DND-41 (cell line): ENCODE data around the gene COA7.

Experiments used
- ATAC-seq: fragments of 200-7000 bp; cut with Tn5 transposase; 3 replicates; pipeline ENCODE4 v1.9.1; 2021; ENCODE audit warnings: low read depth; ENCODE audit not compliant: insufficient read depth
- DNase-seq: peaks from one replicate; pipeline ENCODE4 v3.0.0-alpha.2; 2020
- H2AFZ ChIP-seq: 2 replicates; pipeline ENCODE4 v1.6.0; 2012; ENCODE audit warnings: low read depth, low read length
- H3K27ac ChIP-seq: 2 replicates; pipeline ENCODE4 v1.5.1; 2012; ENCODE audit warnings: low read length, inconsistent platforms
- H3K27me3 ChIP-seq: fragments of 200-600 bp; sonication (generic); 2 replicates; pipeline ENCODE4 v1.6.0; 2012; ENCODE audit warnings: low read length, mild to moderate bottlenecking, inconsistent platforms; ENCODE audit not compliant: insufficient read depth, poor library complexity
- H3K36me3 ChIP-seq: 2 replicates; pipeline ENCODE4 v1.5.1; 2012; ENCODE audit warnings: low read length, inconsistent platforms; ENCODE audit not compliant: insufficient read depth
- H3K4me1 ChIP-seq: 2 replicates; pipeline ENCODE4 v1.5.1; 2012; ENCODE audit warnings: mild to moderate bottlenecking, low read length; ENCODE audit not compliant: insufficient read depth
- H3K4me2 ChIP-seq: 2 replicates; pipeline ENCODE4 v1.6.0; 2012; ENCODE audit warnings: mild to moderate bottlenecking, moderate library complexity, low read length, inconsistent platforms; ENCODE audit not compliant: insufficient read depth
- H3K4me3 ChIP-seq, 2 experiments: fragments of 200-600 bp in 1 of 2; shearing (Covaris generic) in 1 of 2; 2 replicates each; pipeline ENCODE4 v1.5.1; 2012 to 2016; ENCODE audit warnings: inconsistent platforms in 2 of 2, low read length in 2 of 2, mild to moderate bottlenecking in 2 of 2, low read depth in 1 of 2, moderate library complexity in 1 of 2
- H3K79me2 ChIP-seq: 2 replicates; pipeline ENCODE4 v1.6.0; 2012; ENCODE audit warnings: low read length, inconsistent platforms; ENCODE audit not compliant: insufficient read depth
- H3K9ac ChIP-seq: 2 replicates; pipeline ENCODE4 v1.6.0; 2012; ENCODE audit warnings: low read depth, mild to moderate bottlenecking, inconsistent platforms, low read length, moderate library complexity
- H3K9me3 ChIP-seq: 2 replicates; pipeline ENCODE4 v1.5.1; 2012; ENCODE audit warnings: low read length, moderate library complexity, mild to moderate bottlenecking, inconsistent platforms; ENCODE audit not compliant: insufficient read depth, severe bottlenecking
- H4K20me1 ChIP-seq: 2 replicates; pipeline ENCODE4 v1.6.0; 2012; ENCODE audit warnings: low read length; ENCODE audit not compliant: insufficient read depth
- EZH2 ChIP-seq: IDR thresholded peaks from 3 replicates; pipeline ENCODE4 v1.6.1; 2012; ENCODE audit warnings: borderline replicate concordance, low read depth, mild to moderate bottlenecking, moderate library complexity, low read length, inconsistent platforms; ENCODE audit not compliant: severe bottlenecking
- TF ChIP-seq, protein P1 (sequence below): IDR thresholded peaks from 2 replicates; pipeline ENCODE4 v1.5.1; 2012; ENCODE audit warnings: borderline replicate concordance, low read length, moderate library complexity, mild to moderate bottlenecking; ENCODE audit not compliant: poor library complexity, severe bottlenecking; ENCODE audit errors: extremely low read depth

The COA7 gene

DNA sequence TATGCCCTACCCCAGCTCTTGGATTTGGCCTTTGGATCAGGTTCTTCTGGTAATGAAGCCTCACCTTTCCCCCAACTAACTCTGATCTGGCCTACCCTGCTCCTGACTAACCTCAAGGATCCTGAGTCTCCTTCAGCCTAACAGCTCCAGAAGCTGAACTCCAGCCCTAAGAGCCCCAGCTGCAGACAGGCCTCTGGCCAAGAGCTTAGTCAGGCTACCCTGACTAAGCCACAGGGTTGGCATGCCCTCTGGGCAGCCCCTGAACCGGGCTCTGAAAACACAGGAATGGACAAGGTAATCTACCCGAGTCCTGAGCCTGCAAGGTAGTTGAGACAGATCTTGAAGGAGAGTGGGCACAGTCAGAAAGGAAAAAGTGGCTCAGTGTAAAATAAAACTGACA, 29.4 kb downstream of the COA7 start:
- no peaks in the 10 kb centered on the region for H3K79me2 ChIP-seq
- H3K4me3 ChIP-seq = no peak overlapping the region
- no peaks in the 10 kb centered on the region for H3K27me3 ChIP-seq
- H2AFZ ChIP-seq = no peak overlapping the region
- DNase-seq (no peak), ATAC-seq (no peak)
- no peak overlapping the region for H3K4me2 ChIP-seq
- H3K36me3 ChIP-seq = no peaks in the 10 kb centered on the region
- TF ChIP-seq EZH2 = no peak
- TF ChIP-seq, protein P1, sequence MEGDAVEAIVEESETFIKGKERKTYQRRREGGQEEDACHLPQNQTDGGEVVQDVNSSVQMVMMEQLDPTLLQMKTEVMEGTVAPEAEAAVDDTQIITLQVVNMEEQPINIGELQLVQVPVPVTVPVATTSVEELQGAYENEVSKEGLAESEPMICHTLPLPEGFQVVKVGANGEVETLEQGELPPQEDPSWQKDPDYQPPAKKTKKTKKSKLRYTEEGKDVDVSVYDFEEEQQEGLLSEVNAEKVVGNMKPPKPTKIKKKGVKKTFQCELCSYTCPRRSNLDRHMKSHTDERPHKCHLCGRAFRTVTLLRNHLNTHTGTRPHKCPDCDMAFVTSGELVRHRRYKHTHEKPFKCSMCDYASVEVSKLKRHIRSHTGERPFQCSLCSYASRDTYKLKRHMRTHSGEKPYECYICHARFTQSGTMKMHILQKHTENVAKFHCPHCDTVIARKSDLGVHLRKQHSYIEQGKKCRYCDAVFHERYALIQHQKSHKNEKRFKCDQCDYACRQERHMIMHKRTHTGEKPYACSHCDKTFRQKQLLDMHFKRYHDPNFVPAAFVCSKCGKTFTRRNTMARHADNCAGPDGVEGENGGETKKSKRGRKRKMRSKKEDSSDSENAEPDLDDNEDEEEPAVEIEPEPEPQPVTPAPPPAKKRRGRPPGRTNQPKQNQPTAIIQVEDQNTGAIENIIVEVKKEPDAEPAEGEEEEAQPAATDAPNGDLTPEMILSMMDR = no peak
- H3K4me1 ChIP-seq = no peaks in the 10 kb centered on the region
- H3K9me3 ChIP-seq = no peaks in the 10 kb centered on the region
- no peaks in the 10 kb centered on the region for H4K20me1 ChIP-seq
- H3K9ac ChIP-seq = no peak overlapping the region
- no peak overlapping the region for H3K27ac ChIP-seq

DNA sequence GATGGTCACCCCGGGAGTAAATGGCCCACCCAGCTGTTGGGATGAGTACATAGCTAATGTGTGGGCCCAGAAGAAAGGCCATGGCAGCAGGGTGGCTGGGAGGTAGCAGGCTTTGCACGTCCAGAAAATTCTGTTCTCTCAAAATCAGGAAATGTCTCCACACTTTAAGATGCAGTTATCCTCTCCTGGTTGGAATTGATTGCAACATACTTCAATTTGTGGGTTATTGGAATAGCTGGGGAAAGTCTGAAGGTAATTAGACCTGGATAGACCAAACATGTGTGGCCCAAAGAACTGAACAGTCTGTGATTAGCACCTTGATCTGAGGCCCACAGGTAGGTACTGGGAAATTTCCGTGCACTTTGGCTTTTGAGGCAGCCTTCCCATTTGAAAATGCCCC, 30.2 kb downstream of the COA7 start:
- no peak for TF ChIP-seq EZH2
- TF ChIP-seq, protein P1 = no peak
- ATAC-seq (no peak), DNase-seq (no peak)
- Histone ChIP-seq H3K27ac (no peak overlapping the region), H3K36me3 (no peaks in the 10 kb centered on the region), H3K9me3 (no peaks in the 10 kb centered on the region), H3K4me1 (no peaks in the 10 kb centered on the region), H3K27me3 (no peaks in the 10 kb centered on the region), H2AFZ (no peak overlapping the region), H4K20me1 (no peaks in the 10 kb centered on the region), H3K9ac (no peak overlapping the region), H3K4me2 (no peak overlapping the region), H3K79me2 (no peaks in the 10 kb centered on the region), H3K4me3 (no peak overlapping the region)

DNA sequence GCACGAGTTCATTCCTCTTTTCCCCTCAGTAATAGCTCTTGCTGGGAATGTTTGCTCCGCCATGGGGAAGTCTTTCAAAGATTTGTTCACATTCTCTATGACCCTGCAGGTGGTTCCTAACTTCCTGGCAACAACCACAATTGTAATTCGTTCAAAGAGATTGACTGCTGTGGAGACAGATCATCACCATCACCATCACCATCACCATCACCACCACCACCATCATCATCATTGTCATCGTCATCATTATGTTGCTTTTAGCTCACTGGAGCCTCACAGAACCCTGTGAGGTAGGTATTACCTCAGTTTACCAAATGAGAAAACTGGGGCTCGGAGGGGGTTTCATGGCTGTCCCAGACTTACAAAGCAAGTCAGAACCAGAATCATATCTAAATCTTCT, 30.9 kb downstream of the COA7 start:
- H4K20me1 ChIP-seq = no peaks in the 10 kb centered on the region
- H3K4me1 ChIP-seq = no peaks in the 10 kb centered on the region
- H3K4me3 ChIP-seq = no peak overlapping the region
- H3K9ac ChIP-seq = no peak overlapping the region
- TF ChIP-seq EZH2 = no peak
- TF ChIP-seq, protein P1 = no peak
- no peak overlapping the region for H3K27ac ChIP-seq
- no peak overlapping the region for H2AFZ ChIP-seq
- ATAC-seq = no peak
- H3K9me3 ChIP-seq = no peaks in the 10 kb centered on the region
- H3K79me2 ChIP-seq = no peaks in the 10 kb centered on the region
- H3K27me3 ChIP-seq = no peaks in the 10 kb centered on the region
- H3K4me2 ChIP-seq = no peak overlapping the region
- H3K36me3 ChIP-seq = no peaks in the 10 kb centered on the region
- no peak for DNase-seq

DNA sequence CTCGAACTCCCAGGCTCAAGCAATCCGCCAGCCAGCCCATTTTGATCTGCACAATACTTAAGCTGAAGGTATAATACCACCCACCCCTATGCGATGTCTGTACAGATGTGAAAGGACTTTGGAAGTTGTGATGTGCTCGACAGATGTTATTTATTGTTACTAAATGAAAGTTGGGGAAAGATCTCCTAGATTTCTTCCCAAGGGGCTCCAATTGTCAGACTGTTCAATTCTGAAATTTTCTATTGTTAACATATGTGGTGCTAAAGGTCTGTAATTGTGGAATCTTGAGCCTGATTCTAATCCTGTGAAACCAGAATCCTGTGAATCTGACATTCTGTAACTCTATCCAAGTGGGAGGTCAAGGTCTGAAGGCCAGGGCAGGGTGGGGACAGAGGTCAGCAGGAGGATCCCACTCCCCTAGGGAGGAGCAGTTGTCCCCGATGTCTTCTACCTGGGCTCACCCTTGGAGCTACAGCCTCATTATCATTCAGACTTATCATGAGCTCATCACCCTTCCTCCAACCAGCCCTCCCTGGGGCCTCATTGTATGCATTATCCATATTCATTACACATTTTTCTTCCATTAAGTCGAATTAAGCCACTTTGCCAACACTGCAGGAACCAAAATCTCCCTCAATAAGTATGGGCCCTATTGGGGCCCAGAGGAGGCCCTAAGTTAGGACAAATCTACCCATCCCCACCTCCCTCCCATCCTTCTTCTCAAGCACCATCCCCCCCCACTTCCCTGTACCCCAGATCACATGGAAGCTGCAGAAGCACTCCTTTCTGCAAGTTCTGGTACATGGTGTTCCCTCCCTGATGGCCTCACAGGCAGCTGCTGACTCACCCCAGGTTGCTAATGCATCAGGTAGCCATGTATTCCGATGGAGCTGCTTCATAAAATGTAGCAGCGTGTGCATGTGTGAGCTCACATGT, 32.9 kb downstream of the COA7 start:
- TF ChIP-seq EZH2 = no peak
- TF ChIP-seq, protein P1 = no peak
- Histone ChIP-seq H3K9me3 (no peaks in the 10 kb centered on the region), H3K4me1 (no peaks in the 10 kb centered on the region), H3K27ac (no peak overlapping the region), H3K4me2 (no peak overlapping the region), H2AFZ (no peak overlapping the region), H4K20me1 (no peaks in the 10 kb centered on the region), H3K4me3 (no peak overlapping the region), H3K36me3 (no peaks in the 10 kb centered on the region), H3K9ac (no peak overlapping the region), H3K27me3 (no peaks in the 10 kb centered on the region), H3K79me2 (no peaks in the 10 kb centered on the region)
- DNase-seq = no peak
- no peak for ATAC-seq
